ENCODE data around the gene FAM120AOS.

Gene FAM120AOS

GRCh38 chr9:93406371-93406770 is 47.0 kb downstream of the FAM120AOS start:
- H3K36me3 Mint-ChIP-seq (ENCODE audit: low read depth), result no peaks in the 10 kb centered on the region
- peaks cover 17% of the 10 kb centered on the region for H3K27me3 Mint-ChIP-seq
- H3K4me1 Mint-ChIP-seq, result no peaks in the 10 kb centered on the region
- H3K4me3 Mint-ChIP-seq, result no peak overlapping the region
- H3K9me3 Mint-ChIP-seq, result no peaks in the 10 kb centered on the region
- no peak overlapping the region for H3K27ac Mint-ChIP-seq
- DNase-seq, result no peak
- no peak for ATAC-seq

GRCh38 chr9:93398471-93398870 is 54.9 kb downstream of the FAM120AOS start:
- no peak for ATAC-seq
- Mint-ChIP-seq H3K4me3 (no peak overlapping the region), H3K27ac (no peak overlapping the region), H3K36me3 (ENCODE audit: low read depth) (no peaks in the 10 kb centered on the region), H3K4me1 (no peaks in the 10 kb centered on the region), H3K27me3 (no peaks in the 10 kb centered on the region), H3K9me3 (no peaks in the 10 kb centered on the region)
- DNase-seq, result no peak

DNA sequence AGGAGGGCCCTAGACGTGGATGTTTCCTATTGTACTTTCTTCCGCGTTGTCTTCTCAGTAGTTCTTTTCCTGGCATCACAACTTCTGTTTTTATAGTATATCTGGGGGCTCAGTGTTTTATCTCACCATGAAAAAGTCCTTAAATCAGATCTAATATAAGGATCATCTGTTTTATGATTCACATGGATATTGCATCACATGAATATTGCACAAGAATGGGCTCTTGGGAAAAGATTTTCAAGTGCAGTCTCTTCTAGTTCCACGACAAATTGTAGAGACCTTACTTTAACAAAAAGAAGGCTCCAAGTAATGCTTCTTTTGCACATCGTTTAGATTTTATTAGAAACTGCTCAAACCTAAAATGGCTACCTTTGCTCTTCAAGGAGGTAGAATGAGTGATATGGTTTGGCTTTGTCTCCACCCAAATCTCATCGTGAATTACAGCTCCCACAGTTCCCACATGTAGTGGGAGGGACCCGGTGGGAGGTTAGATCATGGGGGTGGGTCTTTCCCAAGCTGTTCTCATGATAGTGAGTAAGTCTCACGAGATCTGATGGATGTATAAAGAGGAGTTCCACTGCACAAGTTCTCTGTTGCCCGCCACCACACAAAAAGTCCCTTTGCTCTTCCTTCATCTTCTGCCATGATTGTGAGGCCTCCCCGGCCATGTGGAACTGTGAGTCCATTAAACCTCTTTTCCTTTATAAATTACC is 55.6 kb downstream of the FAM120AOS start:
- no peak overlapping the region for H3K27ac Mint-ChIP-seq
- H3K9me3 Mint-ChIP-seq, result no peaks in the 10 kb centered on the region
- H3K36me3 Mint-ChIP-seq (ENCODE audit: low read depth), result no peaks in the 10 kb centered on the region
- no peaks in the 10 kb centered on the region for H3K27me3 Mint-ChIP-seq
- DNase-seq (no peak), ATAC-seq (no peak)
- H3K4me1 Mint-ChIP-seq, result no peaks in the 10 kb centered on the region
- no peak overlapping the region for H3K4me3 Mint-ChIP-seq

Measured in activated naive CD8-positive, alpha-beta T cell treated with anti-CD3 and anti-CD28 coated beads, Interleukin-2, amount 50 U/mL, for 24 hours (primary cell).